Suppressor macrophage (primary cell): ENCODE data around the gene RNASE11.
A peak's percentile ranks its signal among the peaks of the same experiment; 100 is the strongest.
"Not testable (repeated sequence)": the region's sequence is repeated elsewhere in the genome, so short reads cannot be mapped to it uniquely, and the experiment has no call there.

Experiments used
- DNase-seq, 4 experiments: peaks; one replicate each; pipeline ENCODE4 v3.0.0-alpha.2; 2020 to 2022

The RNASE11 gene

DNA sequence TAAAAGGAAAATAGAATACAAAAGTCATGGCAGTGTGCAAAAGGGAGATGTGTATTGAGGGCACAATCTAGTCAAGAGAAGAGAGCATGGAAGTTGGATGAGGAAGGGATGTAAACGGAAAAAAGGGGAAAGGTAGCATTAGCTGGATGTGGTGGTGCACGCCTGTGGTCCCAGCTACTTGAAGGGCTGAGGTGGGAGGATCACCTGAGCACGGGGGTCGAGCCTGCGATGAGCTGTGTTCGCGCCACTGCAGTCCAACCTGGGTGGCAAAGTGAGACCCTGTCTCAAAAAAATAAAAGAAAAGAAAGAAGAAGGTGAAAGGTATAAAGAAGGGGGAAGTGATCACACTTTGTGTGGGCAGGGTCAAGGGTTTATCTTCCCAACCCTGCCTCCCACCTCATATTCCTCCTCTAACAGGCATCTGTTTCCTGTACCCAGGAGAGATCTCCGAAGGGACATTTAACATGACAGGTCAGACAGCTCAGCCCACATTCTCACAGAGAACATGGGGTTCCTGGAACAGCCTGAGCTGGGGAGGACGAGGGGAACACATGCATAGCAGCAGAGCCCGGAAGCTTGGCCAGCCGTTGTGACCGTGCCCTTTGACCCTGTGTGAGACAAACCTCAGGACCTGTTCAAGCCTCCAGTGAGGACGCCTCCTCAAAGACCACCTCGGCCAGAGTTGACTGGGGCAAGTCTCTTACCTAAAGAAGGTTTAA, 8.9 kb downstream of the RNASE11 start:
- DNase-seq, result peak in 2 of 4 experiments; percentile 3 to 6

DNA sequence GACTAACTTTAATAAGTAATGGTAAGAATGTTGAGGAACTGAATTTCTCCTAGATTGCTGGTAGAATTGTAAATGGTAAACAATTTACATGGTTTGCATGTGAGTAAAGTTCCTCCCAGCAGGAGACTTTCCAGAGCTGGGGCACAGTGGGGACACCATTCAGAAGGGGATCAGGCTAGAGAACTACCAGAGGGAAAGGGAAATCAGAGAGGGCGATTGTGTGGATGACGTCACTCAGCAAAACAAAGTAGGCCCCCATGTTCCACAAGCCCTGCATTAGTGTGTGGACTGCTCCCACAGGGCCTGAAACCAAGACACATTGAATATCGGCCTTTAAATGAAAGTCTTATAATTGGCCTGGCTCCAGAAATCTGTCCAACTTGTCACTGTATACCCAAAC, 9.5 kb downstream of the RNASE11 start:
- DNase-seq, result no peak

- not testable (repeated sequence) for DNase-seq
Measured at GRCh38 chr14:20572382-20572990, 15.3 kb downstream of the RNASE11 start.

DNA sequence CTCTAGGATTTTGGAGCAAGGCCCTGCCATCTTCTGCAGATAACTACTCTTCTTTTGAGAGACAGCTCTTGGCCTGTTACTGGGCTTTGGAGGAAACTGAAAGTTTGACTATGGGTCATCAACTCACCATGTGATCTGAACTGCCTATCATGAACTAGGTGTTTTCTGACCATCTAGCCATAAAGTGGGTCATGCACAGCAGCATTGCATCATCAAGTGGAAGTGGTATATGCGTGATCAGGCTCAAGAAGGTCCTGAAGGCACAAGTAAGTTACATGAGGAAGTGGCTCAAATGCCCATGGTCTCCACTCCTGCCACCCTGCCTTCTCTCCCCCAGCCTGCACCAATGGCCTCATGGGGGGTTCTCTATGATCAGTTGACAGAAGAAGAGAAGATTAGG, 17.1 kb downstream of the RNASE11 start:
- DNase-seq, result peak; percentile 45 to 69 (median 56)

GRCh38 chr14:20569865-20570264, 17.9 kb downstream of the RNASE11 start:
- DNase-seq, result not testable (repeated sequence)

DNA sequence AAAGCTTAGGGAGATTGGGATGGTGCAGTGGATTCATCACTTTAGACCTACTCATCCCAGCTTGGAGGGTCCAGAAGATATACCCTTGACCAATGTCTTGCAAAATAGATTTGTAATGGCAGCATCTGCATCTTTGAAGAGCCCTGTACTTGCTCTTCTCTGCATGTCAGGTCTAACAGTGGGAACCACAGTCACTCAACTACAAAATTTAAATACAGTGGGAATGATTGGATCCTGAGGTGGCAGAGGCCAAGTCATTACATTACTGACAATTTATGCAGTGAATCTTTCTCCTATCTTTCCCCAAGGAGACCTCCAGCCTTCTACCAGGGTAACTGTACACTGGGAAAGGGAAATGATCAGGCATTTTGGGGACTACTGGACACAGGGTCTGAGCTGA, 18.7 kb downstream of the RNASE11 start:
- DNase-seq, result no peak

DNA sequence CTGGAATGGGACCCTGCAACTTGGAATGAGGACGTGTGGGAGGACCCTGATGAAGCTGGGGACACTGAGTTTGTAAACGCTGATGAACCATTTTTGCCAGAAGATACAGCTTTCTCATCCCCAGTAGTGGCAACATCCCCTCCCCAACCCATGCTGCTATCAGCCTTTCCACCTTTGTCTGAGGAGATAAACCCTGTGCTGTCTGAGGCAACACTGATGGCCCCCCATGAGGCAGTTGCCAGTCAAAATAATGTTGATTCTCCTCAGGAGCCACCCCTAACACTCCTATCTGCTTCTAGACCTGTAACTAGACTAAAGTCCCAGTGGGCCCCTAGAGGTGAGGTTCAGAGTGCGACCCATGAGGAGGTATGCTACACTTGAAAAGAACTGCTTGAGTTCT, 19.4 kb downstream of the RNASE11 start:
- DNase-seq, result no peak

DNA sequence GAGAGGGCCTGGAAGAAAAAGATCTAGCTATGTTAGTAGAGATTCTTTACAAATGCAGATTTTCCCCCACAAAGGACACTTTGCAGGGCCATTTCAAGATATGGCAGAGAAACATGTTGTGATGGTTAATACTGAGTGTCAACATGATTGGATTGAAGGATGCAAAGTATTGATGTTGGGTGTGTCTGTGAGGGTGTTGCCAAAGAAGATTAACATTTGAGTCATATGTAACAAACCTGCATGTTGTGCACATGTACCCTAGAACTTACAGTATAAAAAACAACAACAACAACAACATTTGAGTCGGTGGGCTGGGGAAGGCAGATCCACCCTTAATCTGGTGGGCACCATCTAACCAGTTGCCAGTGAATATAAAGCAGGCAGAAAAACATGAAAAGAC, 20.6 kb downstream of the RNASE11 start:
- DNase-seq, result not testable (repeated sequence)

GRCh38 chr14:20564501-20564997, 23.3 kb downstream of the RNASE11 start:
- DNase-seq, result no peak

- DNase-seq, result no peak
Measured at GRCh38 chr14:20563971-20564370, 23.8 kb downstream of the RNASE11 start.

- DNase-seq, result no peak
Measured at GRCh38 chr14:20560961-20561360, 26.8 kb downstream of the RNASE11 start, which contains the start of gene RNASE9. TSS of gene RNASE9 (minus strand) at chr14:20561047.

GRCh38 chr14:20559461-20559904, 28.3 kb downstream of the RNASE11 start:
- no peak for DNase-seq

DNA sequence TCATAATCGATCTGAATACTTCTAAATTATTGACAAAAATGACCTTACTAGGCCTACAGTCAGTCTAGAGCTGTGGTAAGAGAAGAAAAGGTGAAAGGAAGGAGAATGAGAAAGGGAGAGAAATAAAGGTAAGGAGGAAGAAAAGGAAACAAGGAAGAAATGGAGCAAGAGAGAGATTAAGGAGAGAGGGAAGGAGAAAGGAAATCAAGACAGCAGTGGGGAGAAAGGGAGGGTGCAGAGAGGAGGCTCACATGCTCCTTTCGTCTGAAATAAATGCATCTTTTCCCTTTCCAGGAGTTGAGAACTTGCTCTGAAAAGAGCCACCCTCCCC, 30.6 kb downstream of the RNASE11 start:
- no peak for DNase-seq

DNA sequence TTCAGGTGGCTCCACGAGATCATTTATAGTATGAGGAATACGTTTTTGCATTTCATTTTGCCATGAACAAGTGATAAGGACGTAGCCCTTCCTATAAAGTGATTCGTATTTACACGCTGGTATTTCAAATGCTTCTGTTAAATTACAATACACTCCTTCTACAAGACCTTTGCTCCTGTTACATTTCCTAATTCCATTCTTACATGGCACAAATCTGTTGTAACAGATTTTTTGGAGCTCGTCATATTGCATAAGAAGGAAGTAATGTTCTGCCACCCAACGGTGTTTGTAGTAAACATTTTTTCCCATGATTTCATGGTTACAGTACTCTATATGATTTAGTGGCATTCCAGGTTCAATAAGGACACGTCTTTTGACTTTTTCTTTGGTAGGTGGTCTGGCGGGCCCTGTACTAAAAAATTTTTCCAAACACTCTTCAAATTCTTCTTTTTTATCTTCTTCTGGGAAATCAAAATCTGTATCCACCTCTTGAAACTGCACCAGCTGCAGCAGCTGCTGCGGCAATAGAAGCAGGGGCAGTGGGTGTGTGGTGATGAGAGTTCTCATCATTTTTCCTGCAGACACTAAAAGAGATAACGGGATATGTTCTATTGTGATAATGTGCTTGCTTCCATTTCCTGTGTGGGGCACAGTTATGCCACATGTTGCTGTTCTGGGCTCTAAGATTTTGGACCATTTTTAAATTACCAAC, 31.1 kb downstream of the RNASE11 start:
- peak; percentile 23 to 82 (median 54) for DNase-seq

- peak in 3 of 4 experiments; percentile 31 to 45 (median 44) for DNase-seq
Measured at GRCh38 chr14:20555845-20556244, 32.0 kb downstream of the RNASE11 start.

- DNase-seq, result no peak
Measured at GRCh38 chr14:20553024-20553423, 34.8 kb downstream of the RNASE11 start.

GRCh38 chr14:20551606-20552005, 36.2 kb downstream of the RNASE11 start:
- no peak for DNase-seq

DNA sequence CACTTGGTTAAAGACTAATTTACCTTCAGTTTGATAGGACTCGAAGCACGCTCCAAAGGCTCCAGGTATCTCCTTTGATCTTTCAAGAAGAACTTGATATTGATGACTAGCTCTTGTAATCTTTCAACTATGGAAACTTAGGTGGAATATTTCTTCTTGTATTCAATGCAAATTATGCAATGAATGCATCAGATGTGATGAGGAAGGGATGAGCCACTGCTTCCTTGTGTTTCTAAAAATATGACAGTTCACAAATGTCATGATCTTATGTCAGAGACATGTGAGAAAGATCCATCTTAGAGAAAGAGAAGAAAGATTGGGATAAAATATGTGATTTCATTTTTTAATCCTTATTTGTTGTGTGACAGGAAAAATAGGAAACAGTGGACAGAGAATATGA, 36.9 kb downstream of the RNASE11 start:
- DNase-seq, result peak; percentile 26 to 80 (median 60)

GRCh38 chr14:20548414-20549158, 39.2 kb downstream of the RNASE11 start:
- no peak for DNase-seq

- DNase-seq, result no peak
Measured at GRCh38 chr14:20546877-20547276, 40.9 kb downstream of the RNASE11 start.

DNA sequence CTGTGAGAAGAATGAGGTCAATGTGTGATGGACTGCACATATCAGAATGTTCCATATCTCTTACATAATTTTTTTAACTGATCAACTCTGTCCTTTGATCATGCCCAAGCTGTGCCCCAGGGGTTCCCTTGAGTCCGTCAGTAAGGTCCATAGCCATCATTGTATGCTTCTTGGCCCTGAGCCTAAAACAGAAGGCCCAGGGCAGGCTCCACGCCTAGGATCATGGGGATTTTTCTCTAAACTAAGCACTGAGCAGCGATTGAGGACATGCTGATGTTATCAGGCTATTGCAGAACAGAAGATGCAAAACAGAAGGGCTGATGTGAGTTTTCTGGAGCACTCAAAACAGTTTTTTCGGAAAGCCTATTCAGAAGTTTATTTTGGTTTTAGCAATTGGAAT, 47.9 kb downstream of the RNASE11 start:
- DNase-seq, result no peak
